DMS 273 treated with DMSO at 0.1 percent for 48 hours (cell line): ENCODE results near the gene SLC12A6.
"Not testable (repeated sequence)": the region's sequence is repeated elsewhere in the genome, so short reads cannot be mapped to it uniquely, and the experiment has no call there.

Source experiments
- DNase-seq: peaks from one replicate; lab custom pipeline; 2025; lab: John Stamatoyannopoulos, UW

Gene SLC12A6

DNA sequence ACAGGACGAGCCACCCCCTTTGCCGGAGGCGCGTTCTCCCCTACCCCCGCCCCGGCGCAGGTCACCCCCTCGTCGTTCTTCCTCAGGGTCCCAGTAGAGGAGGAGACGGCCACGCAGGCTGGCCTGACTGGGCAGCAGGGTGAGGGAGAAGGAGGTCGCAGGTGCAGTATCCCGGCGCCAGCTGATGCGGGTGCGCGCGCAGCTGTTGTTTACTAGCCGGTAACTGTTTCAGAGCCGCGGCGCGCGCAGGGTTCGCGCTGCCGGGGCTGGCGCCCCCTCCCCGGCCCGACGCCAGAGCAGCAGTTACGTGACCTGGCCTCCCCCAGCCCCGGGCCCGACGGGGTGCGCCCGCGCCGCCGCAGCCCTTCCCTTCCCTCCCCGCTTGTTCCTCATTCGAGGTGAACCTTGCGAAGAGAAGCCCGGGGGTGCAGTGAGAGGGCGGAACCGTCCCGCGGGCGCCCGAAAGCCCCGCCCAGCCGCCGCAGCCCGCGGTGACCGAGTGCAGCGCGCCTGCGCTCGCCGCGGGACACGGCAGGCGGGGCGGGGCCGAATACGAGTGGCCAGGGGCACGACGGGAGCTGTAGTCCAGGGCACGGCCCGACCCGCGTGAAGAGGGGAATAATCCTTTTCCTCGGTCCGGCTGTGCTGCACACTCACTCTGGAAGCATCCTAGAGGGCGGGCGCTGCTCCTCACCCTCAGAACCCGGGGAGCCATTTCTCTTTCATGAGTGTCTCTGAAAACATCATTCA is at the start of gene SLC12A6:
Gene SLC12A6 (minus strand): TSS at position 225 of the 750 bp plus-strand sequence. CDS start 1,101 bp downstream, outside the sequence.
- DNase-seq: peak; percentile 62

DNA sequence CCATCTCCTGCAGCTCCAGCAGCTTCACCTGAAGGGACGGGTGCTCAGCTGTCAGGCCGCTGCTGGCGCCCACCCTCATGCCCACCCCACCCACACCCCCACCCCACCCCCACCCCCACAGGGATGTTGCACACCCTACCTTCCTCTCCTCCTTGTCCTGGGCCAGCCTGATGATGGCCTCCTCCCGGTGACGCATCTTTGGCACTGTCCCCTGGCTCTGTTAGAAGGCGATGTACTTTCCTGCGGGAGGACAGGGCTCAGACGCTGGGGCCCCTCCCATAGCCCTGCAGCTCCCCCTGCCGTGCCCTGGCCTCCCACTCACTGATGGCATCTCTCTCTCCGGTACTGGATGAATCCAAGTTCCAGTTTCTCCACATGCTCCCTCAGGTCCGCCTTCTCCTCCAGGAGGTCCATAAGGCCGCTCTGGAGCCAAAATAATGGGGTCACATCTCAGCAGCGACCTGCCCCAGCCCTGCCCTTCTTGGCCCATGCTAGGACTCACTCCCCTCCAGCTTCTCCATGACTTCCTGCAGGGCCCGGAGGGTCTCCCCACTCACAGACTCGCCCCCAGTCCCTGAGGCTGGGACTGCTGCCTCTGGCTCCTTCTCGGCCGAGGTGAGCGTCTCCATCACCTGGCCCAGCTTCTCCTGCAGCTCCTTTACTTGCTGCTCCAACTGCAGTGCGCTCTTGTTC is 44.4 kb upstream of the SLC12A6 start:
- DNase-seq: not testable (repeated sequence)

DNA sequence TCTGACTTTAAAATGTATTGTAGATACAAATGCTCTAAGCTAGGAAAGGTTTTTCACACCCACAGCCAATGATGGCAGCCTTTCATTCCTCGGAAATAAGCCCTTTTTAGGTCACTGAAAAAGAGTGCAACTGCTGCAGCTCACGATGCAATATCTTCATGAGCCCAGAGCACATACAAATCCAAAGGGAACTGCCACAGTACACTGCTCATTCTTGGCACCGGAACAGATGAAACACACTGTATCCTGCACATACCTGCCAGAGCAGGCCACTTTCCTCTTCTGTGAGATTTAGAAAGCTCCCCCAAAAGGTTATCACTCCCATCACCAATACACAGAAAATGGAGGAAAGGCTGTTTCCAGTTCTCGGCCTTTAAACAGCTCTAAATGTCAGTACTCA is 42.9 kb upstream of the SLC12A6 start:
- DNase-seq: not testable (repeated sequence)

DNA sequence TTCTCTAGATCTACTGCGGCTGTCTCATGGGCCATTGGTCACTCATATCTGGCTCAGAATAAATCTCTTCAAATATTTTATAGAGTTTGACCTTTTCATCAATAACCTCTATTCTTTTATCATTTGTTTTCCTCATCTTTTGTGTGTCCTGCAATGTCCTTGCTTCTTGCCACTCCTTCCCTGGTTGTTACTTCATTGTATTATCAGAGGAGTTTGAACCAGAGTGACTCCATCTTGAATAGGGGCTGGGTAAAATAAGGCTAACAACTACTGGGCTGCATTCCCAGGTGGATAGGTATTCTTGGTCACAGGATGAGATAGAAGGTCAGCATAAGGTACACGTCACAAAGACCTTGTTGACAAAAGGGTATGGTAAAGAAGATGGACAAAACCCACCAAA is 39.3 kb upstream of the SLC12A6 start:
- no peak for DNase-seq

DNA sequence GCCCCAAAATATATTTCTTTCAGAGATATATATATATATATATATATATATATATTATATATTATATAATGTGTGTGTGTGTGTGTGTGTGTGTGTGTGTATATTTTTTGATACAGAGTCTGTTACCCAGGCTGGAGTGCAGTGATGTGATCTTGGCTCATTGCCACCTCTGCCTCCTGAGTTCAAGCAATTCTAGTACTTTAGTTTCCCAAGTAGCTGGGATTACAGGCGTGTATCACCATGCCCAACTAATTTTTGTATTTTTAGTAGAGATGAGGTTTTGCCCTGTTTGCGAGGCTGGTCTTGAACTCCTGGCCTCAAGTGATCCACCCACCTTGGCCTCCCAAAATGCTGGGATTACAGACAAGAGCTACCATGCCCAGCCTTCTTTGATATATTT is 38.0 kb upstream of the SLC12A6 start:
- DNase-seq: not testable (repeated sequence)

DNA sequence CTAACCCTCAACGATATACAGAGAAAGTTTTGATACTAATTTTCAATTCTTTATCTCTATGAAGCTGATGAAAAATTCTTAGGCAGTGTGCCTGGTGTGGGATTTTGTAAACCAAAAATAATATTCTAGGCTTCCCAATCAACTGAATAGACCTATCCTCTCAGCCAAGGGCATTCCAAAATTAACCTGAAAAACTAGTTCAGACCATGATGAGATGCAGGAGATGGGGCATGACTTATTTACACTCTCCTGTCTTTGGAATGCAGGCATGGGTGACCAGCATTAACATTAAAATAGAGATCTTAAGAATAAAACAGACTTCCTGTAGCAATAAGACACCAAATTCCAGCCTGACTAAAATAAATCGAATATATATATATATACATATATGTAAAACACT is 37.2 kb upstream of the SLC12A6 start:
- no peak for DNase-seq

DNA sequence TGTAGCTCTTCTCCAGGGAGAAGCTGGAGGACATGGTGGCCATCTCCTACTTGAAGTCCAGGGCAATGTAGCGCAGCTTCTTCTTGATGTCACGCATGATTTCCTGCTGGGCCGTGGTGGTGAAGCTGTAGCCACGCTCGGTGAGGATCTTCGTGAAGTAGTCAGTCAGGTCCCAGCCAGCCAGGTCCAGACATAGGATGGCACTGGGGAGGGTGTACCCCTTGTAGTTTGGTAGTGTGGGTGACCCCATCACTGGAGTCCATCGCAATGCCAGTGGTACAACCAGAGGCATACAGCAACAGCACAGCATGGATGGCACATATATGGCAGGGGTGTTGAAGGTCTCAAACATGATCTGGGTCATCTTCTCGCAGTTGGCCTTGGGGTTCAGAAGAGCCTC is 36.4 kb upstream of the SLC12A6 start:
- no peak for DNase-seq

DNA sequence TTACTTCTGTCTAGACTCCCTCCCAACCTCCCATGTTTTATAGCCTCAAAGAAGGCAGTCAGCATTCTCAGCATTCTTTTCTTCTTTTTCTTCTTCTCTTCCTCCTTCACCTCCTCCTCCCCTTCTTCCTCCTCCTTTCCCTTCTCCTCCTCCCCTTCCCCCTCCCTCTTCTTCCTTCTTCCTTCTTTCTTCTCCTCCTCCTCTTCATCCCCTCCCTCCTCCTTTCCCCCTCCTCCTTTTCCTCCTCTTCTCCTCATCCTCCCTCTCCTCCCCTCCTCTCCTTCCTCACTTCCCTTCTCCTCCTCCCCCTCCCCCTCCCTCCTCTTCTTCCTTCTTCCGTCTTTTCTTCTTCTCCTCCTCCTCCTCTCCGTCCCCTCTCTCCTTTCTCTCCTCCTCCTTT is 33.1 kb upstream of the SLC12A6 start:
- no peak for DNase-seq

DNA sequence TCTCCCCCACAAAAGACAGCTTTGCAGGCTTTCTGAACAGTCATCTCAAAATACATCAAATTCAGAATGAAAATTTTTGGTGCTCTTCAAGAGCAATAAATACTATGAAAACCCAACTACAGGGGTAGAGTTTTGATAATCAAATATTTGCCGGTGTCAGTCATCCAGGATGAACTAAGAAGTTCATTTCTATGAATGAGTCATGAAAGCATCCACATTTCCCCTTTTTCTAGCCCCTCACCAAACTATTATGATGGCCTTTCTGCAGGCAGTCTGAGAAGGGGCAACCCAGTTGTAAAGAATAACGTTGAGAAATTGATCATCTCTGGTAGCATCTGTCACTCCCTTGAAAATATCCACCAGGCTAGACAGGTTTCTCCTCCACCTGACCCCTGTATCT is 32.5 kb upstream of the SLC12A6 start:
- no peak for DNase-seq

DNA sequence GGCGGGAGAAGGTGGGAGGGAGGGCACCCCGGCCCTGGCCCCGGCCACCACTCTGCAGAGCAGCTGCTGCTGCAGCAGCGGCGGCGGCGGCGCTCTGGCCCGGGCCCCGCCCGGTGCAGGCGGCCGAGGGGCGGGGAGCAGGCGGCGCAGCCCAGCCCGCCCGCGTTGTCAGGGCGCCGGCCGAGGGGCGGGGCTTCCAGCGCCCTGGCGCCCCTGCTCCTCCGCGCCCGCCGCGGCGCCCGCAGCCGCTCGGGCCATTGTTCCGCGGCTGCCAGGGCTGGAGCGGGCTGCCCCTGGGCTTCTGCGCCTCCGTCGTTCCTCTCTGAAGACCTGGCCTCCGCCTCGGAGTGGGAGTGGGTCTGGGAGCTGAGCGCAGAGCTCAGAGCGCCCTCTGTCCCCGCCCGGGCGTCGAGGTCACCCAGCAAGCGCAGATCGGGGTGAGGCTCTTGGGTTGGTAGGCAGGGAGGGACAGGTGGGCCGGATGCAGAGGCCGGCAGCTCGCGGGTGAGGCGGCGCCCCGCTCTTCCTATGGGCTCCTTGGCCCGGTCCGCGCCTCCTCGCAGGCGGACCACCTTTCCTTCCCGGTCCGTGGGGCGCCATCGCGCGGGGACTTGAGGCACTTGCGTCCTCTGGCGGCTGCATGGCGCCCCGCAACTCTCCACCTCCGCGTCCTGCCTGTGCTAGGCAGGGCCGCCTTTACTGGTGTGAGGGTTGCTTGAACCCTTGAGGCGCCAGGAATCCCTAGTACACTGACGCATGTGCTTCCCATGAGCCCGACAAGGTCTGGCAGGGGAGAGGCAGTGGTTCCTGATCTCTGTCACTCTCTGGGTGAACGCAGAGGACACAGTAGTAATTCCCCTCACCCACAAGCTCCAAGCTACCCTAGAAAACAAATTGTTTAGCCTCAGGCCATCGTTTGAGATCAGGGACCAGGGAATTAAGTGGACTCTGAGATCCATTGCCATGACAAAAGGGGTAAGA is 29.8 kb upstream of the SLC12A6 start, which contains the start of gene LPCAT4:
Gene LPCAT4 (minus strand): TSS at position 96 of the 981 bp plus-strand sequence. CDS start 96 bp downstream, outside the sequence.
- DNase-seq: peak; percentile 29

DNA sequence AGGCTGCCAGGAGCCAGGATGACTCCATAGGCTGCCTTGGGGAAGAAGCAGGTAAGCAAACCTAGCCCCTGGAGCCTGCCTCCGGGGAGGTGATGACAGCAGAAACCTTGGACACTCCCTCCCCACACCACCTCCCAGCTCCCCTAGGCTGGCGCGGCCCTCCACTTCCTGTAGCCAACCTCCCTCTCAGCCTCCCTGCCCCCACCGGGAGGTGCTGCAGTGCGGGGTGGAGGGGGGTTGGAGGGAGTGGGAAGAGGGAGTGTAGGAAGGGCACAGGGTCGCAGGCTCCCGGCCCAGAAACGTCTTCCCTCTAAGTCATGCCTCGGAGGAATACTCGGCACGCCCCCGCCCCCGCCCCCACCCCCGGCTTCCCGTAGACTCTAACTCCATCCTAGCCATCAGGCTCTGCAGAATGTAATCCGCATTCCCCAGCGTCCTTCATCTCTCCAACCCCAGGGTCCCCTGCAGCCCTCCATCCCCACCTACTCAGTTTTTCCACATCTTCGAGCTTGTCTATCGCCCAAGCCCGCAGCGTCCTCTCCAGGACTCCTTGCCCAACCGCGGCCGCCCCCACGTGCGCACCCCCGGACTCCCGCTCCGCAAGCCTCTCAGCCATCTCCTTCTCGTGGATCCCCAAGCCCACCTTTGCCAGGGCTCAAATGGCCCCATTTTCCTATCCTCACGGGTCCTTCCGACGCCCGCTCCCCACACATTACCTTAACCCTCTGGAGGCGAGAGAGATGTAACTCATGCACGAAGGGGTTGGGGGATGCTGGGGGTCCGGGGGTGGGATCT is 28.9 kb upstream of the SLC12A6 start:
- DNase-seq: no peak

DNA sequence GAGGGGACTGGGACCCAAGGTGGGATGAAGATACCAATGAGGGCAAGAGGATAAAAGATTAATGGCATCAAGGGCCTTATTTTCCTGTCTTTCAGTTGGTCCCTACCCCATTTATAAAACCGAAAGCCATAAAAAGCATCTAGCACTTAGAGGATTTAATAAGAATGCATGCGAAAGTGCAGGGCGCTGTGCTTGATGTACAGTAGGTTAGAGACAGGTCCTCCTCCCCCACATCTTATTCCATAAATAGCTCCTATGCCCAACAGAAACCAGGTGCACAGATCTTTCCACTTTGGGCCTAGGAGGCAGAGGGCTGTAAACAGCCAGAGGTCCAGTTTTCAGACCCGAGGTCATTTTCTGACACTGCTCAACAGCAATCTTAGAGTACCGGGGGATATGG is 28.3 kb upstream of the SLC12A6 start:
- no peak for DNase-seq

DNA sequence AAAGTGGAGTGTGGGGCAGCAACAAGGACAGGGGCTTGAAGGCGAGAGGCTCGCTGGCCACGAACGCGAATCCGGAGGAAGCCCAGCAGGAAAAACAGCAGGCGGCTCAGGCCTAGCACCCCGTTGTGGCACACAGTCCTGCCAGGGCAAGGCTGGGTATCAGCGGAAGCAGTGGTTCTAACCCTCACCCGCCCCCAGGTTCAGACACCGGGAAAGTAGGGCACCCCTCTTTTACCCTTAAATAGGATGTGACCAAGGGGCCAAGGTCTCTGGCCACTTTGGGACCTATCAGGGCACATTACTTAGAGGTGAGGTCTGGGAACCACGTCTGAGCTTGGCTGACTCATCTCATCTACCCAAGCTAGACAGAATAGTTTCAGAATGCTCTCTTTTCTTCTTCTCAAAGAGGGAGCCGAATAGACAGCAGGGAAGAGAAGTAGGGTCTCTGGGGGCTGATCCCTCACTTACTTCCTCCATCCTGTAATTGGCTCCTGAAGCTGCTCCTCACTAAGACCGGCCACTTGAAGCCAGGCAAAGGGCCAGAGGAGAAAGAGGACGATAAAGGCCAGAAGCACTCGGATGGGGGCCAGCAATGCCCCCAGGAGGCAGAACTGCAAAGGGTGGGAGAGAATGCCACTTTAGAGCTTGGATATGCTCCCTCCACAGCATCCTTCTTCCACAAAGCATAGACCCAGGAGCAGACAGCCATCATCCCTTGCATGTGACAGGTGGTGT is 27.7 kb upstream of the SLC12A6 start:
- DNase-seq: no peak

DNA sequence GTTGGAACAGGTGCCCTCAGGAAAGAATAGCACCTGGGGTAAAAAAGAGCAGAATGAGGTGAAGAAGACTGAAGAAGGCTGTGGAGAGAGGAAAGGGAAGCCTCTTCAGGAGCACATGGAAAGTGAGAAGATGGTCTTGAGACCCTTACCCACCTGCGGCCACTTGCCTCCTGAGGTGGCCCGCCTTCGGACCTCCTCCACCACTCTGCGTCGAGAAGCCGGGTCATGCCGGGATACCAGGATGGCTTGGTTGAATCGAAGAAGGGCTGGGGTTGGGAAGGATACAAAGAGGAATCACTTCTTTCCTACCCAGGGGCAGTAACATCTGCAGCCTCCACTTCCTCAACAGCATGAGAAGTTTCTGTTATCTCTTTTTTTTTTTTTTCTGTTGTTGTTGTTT is 26.5 kb upstream of the SLC12A6 start:
- DNase-seq: no peak

DNA sequence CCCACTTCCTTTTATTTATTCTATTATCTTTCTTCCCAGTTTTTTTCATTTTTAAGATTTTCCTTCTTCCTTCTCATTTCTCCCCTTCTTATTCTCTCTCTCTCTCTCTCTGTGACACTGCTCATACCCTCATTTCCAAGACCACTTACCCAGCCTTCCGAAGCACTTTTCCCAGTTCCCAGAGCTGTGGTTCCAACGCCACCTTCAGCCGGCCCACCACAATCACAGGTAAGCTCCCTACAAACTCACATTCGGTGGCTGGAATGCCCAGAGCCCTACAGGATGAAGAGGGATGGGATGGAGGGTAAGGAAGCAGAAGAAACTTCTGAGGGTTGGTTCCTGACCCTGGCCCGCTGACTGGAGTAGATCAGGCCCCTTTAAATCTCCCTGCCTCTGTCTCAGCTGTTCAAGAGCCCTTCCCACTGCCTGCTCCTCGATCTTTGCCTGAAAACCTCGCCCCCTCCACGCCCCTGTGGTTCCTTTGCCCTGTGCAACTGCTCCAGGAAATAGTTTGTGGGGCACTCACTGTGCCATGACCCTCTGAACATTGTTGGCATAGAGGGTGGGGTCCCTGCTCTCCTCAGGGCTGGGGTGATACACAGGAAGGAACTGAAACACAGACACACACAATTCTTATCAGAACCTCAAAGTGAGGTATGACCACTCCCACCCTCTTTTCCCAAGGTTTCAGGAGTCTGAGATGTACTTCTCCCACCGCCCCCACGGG is 24.6 kb upstream of the SLC12A6 start:
- DNase-seq: no peak

DNA sequence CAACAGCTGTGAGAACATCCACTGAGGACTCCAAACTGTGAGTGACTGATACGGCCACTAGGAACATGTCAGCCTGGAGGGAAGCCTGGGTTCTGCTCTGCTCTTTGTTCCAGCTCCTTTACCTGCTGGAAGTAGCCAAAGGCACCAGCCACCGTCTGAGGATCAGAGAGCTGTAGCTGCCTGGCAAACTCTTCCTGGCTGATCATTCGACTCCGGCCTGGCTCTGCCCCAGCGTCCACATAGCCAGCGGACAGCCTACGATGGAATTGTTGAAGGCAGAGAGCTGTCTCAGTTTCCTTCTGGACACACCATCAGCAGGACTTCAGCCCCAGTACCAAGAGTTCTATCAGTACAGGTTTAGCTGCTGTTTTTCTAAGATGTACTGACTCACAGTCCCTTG is 23.7 kb upstream of the SLC12A6 start:
- no peak for DNase-seq

DNA sequence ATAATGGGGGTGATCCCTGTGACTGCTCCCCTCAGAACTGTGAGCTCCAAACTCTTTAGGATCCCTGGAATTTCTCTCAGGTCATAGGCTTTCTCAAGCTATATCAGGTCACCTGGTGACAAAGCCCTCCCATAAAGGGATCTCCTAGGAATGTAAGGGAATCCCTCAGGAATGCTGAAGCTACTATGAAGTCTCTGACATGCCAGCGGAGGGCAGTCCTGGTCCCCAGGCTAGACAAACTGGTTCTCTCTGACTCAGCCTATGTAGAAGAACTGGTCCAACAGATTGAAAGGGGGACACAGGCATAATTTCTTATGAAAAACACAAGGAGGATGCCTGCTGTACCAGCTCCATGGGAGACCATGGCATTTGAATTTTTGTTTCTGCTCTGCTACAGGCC is 22.7 kb upstream of the SLC12A6 start:
- no peak for DNase-seq

DNA sequence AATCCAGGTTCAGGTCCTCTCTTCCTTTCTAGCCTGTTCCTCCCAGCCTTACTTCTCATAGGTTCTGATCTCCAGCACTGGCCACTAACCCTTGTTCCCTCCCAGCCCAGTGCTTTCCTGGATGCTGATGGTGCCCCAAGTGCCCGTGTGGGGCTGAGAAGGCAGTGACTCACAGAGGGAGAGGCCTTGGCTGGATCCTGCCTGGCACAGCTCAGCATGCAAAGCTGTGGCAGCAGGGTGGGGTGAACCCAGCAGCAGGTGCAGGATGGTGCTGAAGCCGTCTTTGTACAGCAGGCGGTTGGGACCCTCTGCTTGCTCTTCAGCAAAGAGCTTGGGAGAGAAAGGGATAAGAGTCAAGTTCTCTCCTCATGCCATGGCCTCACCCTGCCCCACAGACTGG is 21.8 kb upstream of the SLC12A6 start:
- DNase-seq: no peak

DNA sequence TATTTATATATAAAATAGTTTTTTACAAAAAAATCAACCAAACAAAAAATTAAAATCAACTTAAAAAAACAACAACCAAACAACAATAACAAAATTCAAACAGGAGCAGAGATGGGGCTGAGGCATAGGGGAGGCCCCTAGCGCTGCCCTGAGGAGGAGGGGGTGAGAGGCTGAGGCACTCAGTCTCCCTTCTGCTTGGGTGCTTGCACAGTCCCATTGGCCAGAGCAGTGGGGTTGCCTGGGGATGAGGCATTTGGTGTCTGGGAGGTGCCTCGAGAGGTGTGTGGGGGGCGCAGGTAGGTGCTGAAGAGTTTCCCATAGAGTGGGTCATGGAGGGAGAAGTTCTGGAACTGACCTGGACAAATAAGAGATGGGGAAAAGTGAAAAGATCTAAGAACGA is 21.4 kb upstream of the SLC12A6 start:
- DNase-seq: no peak

DNA sequence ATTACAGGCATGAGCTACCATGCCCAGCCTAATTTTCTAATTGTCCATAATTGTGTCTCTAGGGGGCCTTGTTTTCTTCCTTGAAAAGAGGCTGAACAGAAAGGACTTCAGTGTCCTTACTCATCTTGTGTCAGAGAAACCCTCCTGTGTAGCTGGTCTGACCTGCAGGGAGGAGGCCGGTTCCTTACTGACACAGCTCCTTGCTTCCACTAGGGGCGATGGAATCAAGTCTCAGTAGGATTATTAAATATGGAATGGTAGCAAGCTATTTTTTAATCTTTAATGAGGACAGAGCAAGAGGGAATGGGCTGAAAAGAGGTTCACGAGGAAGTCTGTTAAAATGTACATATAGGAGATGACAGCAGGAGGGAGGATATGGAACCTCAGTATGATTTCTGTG is 20.8 kb upstream of the SLC12A6 start:
- no peak for DNase-seq
